Measurements from ENCODE around the gene MRPL39. TPM values are rescaled to one million over a fixed set of nuclear protein-coding genes. Genes with fewer than 3 reads are reported as not detected.

The MRPL39 gene
- total and polyA plus RNA-seq, 4 donors, result 19.2 to 35.7 (median 24.4) TPM

GRCh38 chr21:25635310-25635709, 28.0 kb upstream of the MRPL39 start:
- H3K9me3 ChIP-seq (ENCODE audit: control insufficient read depth in 4 of 4, low read length in 3 of 4), result no peaks in the 10 kb centered on the region
- H3K36me3 ChIP-seq (ENCODE audit: control insufficient read depth in 4 of 4, insufficient read depth in 3 of 4, low read depth in 1 of 4, low read length in 3 of 4), result no peaks in the 10 kb centered on the region
- no peak overlapping the region for H3K27ac ChIP-seq (ENCODE audit: low read depth in 1 of 2, low read length in 2 of 2)
- TF ChIP-seq NR2F2 (IDR thresholded peaks at IDR 0.05) (no peak), ATF3 (IDR thresholded peaks at IDR 0.05) (no peak), HNF4A (conservative IDR thresholded peaks at IDR 0.05) (no peak), HNF4G (IDR thresholded peaks at IDR 0.05) (no peak), YY1 (IDR thresholded peaks at IDR 0.05) (no peak), JUND (IDR thresholded peaks at IDR 0.05) (no peak), FOXA2 (IDR thresholded peaks at IDR 0.05) (no peak), GABPA (IDR thresholded peaks at IDR 0.05 in 1 of 2, conservative IDR thresholded peaks at IDR 0.05 in 1 of 2) (no peak), RAD21 (IDR thresholded peaks at IDR 0.05) (no peak), EGR1 (IDR thresholded peaks at IDR 0.05; ENCODE audit: low read depth in 2 of 2) (no peak), RXRA (IDR thresholded peaks at IDR 0.05) (no peak), SP1 (IDR thresholded peaks at IDR 0.05) (no peak), TAF1 (conservative IDR thresholded peaks at IDR 0.05) (no peak), CTCF (IDR thresholded peaks at IDR 0.05; ENCODE audit: low read depth, low read length, missing input control) (no peak), FOXA1 (IDR thresholded peaks at IDR 0.05) (no peak), MAX (IDR thresholded peaks at IDR 0.05) (no peak)
- TF ChIP-seq, protein P1, sequence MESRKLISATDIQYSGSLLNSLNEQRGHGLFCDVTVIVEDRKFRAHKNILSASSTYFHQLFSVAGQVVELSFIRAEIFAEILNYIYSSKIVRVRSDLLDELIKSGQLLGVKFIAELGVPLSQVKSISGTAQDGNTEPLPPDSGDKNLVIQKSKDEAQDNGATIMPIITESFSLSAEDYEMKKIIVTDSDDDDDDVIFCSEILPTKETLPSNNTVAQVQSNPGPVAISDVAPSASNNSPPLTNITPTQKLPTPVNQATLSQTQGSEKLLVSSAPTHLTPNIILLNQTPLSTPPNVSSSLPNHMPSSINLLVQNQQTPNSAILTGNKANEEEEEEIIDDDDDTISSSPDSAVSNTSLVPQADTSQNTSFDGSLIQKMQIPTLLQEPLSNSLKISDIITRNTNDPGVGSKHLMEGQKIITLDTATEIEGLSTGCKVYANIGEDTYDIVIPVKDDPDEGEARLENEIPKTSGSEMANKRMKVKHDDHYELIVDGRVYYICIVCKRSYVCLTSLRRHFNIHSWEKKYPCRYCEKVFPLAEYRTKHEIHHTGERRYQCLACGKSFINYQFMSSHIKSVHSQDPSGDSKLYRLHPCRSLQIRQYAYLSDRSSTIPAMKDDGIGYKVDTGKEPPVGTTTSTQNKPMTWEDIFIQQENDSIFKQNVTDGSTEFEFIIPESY (IDR thresholded peaks at IDR 0.05), result no peak
- TF ChIP-seq, protein P2, sequence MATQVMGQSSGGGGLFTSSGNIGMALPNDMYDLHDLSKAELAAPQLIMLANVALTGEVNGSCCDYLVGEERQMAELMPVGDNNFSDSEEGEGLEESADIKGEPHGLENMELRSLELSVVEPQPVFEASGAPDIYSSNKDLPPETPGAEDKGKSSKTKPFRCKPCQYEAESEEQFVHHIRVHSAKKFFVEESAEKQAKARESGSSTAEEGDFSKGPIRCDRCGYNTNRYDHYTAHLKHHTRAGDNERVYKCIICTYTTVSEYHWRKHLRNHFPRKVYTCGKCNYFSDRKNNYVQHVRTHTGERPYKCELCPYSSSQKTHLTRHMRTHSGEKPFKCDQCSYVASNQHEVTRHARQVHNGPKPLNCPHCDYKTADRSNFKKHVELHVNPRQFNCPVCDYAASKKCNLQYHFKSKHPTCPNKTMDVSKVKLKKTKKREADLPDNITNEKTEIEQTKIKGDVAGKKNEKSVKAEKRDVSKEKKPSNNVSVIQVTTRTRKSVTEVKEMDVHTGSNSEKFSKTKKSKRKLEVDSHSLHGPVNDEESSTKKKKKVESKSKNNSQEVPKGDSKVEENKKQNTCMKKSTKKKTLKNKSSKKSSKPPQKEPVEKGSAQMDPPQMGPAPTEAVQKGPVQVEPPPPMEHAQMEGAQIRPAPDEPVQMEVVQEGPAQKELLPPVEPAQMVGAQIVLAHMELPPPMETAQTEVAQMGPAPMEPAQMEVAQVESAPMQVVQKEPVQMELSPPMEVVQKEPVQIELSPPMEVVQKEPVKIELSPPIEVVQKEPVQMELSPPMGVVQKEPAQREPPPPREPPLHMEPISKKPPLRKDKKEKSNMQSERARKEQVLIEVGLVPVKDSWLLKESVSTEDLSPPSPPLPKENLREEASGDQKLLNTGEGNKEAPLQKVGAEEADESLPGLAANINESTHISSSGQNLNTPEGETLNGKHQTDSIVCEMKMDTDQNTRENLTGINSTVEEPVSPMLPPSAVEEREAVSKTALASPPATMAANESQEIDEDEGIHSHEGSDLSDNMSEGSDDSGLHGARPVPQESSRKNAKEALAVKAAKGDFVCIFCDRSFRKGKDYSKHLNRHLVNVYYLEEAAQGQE (IDR thresholded peaks at IDR 0.05), result no peak
- 73% methylated on average over 8 of the region's 8 CpGs for WGBS
- peaks cover 0 to 8% (median 6%) of the 10 kb centered on the region in 4 donors for H3K27me3 ChIP-seq (ENCODE audit: control insufficient read depth in 4 of 4, insufficient read depth in 4 of 4, low read length in 3 of 4)
- H3K4me1 ChIP-seq (ENCODE audit: control insufficient read depth in 4 of 4, insufficient read depth in 4 of 4, low read length in 3 of 4), result peaks cover 2 to 17% (median 12%) of the 10 kb centered on the region in 4 donors
- H3K4me3 ChIP-seq (ENCODE audit: low read depth in 1 of 3, low read length in 3 of 3), result no peak overlapping the region
- DNase-seq (ENCODE audit: low spot score), result no peak
- no peak overlapping the region for H3K9ac ChIP-seq (ENCODE audit: low read depth in 1 of 2, low read length in 2 of 2)

Data from liver (tissue), 9 donors.